DOHH2 (cell line): ENCODE measurements around the gene HK2.

ENCODE experiments used
- H3F3A ChIP-seq: fragments of 200-600 bp; sonication (generic), shearing (Covaris generic); 2 replicates; pipeline ENCODE4 v1.6.0; 2016; ENCODE audit warnings: antibody characterized with exemption, mild to moderate bottlenecking; ENCODE audit not compliant: control insufficient read depth, insufficient read depth
- H3K27ac ChIP-seq: fragments of 200-600 bp; sonication (generic); 2 replicates; pipeline ENCODE4 v1.5.1; 2014; ENCODE audit warnings: low read depth, mild to moderate bottlenecking, low read length, moderate library complexity
- H3K27me3 ChIP-seq: fragments of 200-600 bp; sonication (generic); 2 replicates; pipeline ENCODE4 v1.6.1; 2014; ENCODE audit warnings: mild to moderate bottlenecking, low read length, mixed read lengths; ENCODE audit not compliant: control insufficient read depth
- H3K36me3 ChIP-seq: fragments of 200-600 bp; sonication (generic); 2 replicates; pipeline ENCODE4 v1.6.1; 2014; ENCODE audit warnings: mild to moderate bottlenecking, low read length, moderate library complexity, mixed read lengths; ENCODE audit not compliant: control insufficient read depth
- H3K4me1 ChIP-seq: fragments of 200-600 bp; sonication (generic); 2 replicates; pipeline ENCODE4 v1.6.1; 2014; ENCODE audit warnings: mild to moderate bottlenecking, low read length, mixed read lengths; ENCODE audit not compliant: control insufficient read depth
- H3K4me2 ChIP-seq: fragments of 200-600 bp; sonication (generic); 2 replicates; pipeline ENCODE4 v1.6.0; 2014; ENCODE audit warnings: mild to moderate bottlenecking, low read length, moderate library complexity
- H3K4me3 ChIP-seq: fragments of 200-600 bp; sonication (generic); 2 replicates; pipeline ENCODE4 v1.5.1; 2014; ENCODE audit warnings: mild to moderate bottlenecking, low read length, mixed read lengths
- H3K79me2 ChIP-seq: fragments of 200-600 bp; sonication (generic); 2 replicates; pipeline ENCODE4 v1.6.1; 2014; ENCODE audit warnings: mild to moderate bottlenecking, low read length, mixed read lengths; ENCODE audit not compliant: control insufficient read depth
- H3K9me2 ChIP-seq: fragments of 200-600 bp; sonication (generic); replicated peaks from 2 replicates; pipeline ENCODE4 v1.6.1; 2014; ENCODE audit warnings: mild to moderate bottlenecking, low read length, mixed read lengths; ENCODE audit not compliant: control insufficient read depth
- H3K9me3 ChIP-seq: fragments of 200-600 bp; sonication (generic); 2 replicates; pipeline ENCODE4 v1.6.1; 2014; ENCODE audit warnings: antibody characterized with exemption, low read length, mixed read lengths; ENCODE audit not compliant: control insufficient read depth, insufficient read depth
- H4K20me1 ChIP-seq: fragments of 200-600 bp; sonication (generic); 2 replicates; pipeline ENCODE4 v1.6.0; 2014; ENCODE audit warnings: low read depth, mild to moderate bottlenecking, antibody characterized with exemption, low read length, moderate library complexity; ENCODE audit not compliant: control insufficient read depth, insufficient read depth
- CTCF ChIP-seq: fragments of 200-600 bp; sonication (generic); IDR thresholded peaks from one replicate; pipeline ENCODE4 v1.5.1; 2014; ENCODE audit warnings: antibody characterized with exemption, mild to moderate bottlenecking, low read depth, low read length; ENCODE audit not compliant: poor library complexity, severe bottlenecking
- EZH2phosphoT487 ChIP-seq: fragments of 200-600 bp; sonication (generic); IDR thresholded peaks from 2 replicates; pipeline ENCODE4 v1.6.1; 2017; ENCODE audit warnings: borderline replicate concordance, mild to moderate bottlenecking, antibody characterized with exemption, low read length, moderate library complexity, mixed read lengths

The HK2 gene

GRCh38 chr2:74922592-74923227 is 88.8 kb downstream of the HK2 start:
- Histone ChIP-seq H3K4me3 (no peak overlapping the region), H3K4me1 (no peaks in the 10 kb centered on the region), H3F3A (no peaks in the 10 kb centered on the region), H3K79me2 (no peaks in the 10 kb centered on the region), H3K27me3 (no peaks in the 10 kb centered on the region), H3K9me2 (no peaks in the 10 kb centered on the region), H3K36me3 (no peaks in the 10 kb centered on the region), H3K9me3 (no peaks in the 10 kb centered on the region), H3K27ac (no peak overlapping the region), H3K4me2 (no peak overlapping the region), H4K20me1 (no peaks in the 10 kb centered on the region)
- TF ChIP-seq EZH2phosphoT487: no peak
- TF ChIP-seq CTCF: no peak

DNA sequence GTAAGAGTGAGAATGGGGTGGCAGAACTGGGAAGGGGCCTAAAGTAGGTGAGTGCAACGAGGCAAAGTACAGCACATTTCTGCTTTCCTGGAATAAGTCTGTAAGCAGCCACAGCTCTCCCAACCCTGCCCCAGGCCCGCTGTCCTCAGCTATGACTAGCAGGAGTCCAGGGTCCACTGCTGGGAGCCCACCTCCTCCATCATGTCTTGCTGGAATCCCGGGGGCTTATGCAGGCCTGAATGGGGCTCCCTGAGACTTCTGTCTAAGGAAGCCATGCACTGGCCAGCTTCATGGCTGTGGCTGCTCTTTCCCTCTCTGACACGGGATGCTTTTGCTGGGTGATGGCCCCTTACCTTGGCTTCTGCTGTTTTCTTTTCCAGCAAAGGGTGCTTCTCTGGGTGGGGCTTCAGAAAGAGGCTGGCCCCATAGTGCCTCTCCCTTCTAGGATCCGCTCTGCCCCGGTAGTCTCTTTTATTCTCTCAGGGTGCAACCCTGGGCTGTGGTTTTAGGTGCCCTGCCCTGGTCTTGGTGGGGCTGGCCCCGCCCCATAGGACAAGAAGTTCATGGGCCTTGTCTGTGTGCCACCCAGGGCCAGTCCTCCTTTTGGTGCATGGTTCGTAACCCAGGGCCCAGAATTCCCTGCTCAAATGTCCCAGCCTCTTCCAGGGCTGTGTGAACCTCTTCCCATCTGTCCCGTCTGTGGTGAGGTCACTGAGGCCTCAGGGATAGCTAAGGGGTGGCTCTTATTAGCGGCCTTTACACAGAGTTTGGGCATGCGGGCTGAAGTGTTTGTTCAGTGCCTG is 90.7 kb downstream of the HK2 start:
- Histone ChIP-seq H3K9me3 (no peaks in the 10 kb centered on the region), H3K36me3 (no peaks in the 10 kb centered on the region), H3K27ac (no peak overlapping the region), H3K4me2 (no peak overlapping the region), H4K20me1 (no peaks in the 10 kb centered on the region), H3K27me3 (0 out of 2 replicates have a peak, but pooled peaks cover 3% of the 10 kb centered on the region), H3K4me3 (no peak overlapping the region), H3F3A (no peaks in the 10 kb centered on the region), H3K79me2 (no peaks in the 10 kb centered on the region), H3K4me1 (no peaks in the 10 kb centered on the region), H3K9me2 (no peaks in the 10 kb centered on the region)
- no peak for TF ChIP-seq CTCF
- TF ChIP-seq EZH2phosphoT487: no peak

DNA sequence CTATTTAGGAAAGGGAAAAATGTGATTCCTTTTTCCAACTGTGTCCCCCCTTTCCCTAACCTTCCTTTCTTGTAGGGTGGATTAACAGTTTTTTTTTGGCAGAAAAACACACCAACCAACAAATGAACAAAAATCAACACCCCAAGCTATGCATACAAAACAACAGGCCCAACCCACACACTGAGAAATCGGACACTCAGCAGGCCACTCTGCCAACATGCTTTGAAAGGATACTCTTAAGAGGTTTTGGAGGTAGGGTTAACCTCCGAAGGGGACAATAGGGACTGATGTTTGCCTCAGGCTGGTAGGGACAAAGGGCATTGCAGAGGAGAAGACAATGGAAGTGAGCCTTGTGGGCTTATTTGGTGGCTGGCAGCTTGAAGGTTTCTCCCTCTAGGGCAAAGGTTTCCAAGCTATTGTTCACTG is 91.4 kb downstream of the HK2 start:
- Histone ChIP-seq H3K79me2 (no peaks in the 10 kb centered on the region), H3K4me1 (no peaks in the 10 kb centered on the region), H3K4me3 (no peak overlapping the region), H3K9me2 (no peaks in the 10 kb centered on the region), H3K27me3 (0 out of 2 replicates have a peak, but pooled peaks cover 3% of the 10 kb centered on the region), H3F3A (no peaks in the 10 kb centered on the region), H3K9me3 (no peaks in the 10 kb centered on the region), H4K20me1 (no peaks in the 10 kb centered on the region), H3K27ac (no peak overlapping the region), H3K36me3 (no peaks in the 10 kb centered on the region), H3K4me2 (no peak overlapping the region)
- no peak for TF ChIP-seq CTCF
- no peak for TF ChIP-seq EZH2phosphoT487
